Measurements from ENCODE around the gene NTPCR.
"Not testable (repeated sequence)": the region's sequence is repeated elsewhere in the genome, so short reads cannot be mapped to it uniquely, and the experiment has no call there.

The NTPCR gene

DNA sequence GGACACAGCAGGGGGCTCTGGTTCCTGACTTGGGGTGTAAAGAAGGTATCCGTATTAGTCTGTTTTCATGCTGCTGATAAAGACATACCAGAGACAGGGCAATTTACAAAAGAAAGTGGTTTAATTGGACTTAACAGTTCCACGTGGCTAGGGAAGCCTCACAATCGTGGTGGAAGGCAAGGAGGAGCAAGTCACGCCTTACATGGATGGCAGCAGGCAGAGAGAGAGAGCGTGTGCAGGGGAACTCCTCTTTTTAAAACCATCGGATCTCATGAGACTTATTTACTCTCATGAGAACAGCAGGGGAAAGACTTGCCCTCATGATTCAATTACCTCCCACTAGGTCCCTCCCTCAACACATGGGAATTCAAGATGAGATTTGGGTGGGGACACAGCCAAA, 23.2 kb upstream of the NTPCR start:
- not testable (repeated sequence) for DNase-seq (ENCODE audit: low spot score)

DNA sequence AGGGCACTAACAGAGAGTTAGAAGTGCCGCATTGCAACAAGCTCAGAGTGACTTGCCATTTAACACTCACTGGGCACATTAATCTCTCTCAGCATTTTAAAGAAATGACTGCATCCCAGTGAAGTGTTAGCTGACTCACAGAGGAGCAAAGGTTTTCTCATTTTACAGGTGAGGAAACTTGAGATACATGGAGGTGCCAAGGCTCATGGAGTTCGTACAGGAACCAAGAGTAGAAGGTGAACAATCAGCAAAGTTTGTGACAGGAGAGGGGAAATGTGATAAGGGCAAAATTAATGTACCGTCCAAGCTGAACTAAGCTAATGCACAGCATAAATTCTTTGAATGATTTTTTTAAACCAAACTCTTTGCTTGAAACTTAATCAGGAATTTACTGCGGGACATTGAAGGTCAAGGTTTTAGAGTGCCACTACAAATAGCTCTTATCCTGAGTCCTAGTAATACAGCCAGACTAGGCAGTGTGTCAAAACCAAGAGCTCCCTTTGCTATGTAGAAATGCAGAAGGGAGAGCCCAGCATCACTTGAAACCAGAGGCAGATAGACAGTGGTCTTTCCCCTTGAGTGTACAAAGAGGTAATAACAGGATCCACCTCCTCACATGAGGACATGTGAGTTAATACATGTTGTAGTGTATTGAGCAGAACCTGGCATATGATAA, 22.4 kb upstream of the NTPCR start:
- no peak for DNase-seq (ENCODE audit: low spot score)

DNA sequence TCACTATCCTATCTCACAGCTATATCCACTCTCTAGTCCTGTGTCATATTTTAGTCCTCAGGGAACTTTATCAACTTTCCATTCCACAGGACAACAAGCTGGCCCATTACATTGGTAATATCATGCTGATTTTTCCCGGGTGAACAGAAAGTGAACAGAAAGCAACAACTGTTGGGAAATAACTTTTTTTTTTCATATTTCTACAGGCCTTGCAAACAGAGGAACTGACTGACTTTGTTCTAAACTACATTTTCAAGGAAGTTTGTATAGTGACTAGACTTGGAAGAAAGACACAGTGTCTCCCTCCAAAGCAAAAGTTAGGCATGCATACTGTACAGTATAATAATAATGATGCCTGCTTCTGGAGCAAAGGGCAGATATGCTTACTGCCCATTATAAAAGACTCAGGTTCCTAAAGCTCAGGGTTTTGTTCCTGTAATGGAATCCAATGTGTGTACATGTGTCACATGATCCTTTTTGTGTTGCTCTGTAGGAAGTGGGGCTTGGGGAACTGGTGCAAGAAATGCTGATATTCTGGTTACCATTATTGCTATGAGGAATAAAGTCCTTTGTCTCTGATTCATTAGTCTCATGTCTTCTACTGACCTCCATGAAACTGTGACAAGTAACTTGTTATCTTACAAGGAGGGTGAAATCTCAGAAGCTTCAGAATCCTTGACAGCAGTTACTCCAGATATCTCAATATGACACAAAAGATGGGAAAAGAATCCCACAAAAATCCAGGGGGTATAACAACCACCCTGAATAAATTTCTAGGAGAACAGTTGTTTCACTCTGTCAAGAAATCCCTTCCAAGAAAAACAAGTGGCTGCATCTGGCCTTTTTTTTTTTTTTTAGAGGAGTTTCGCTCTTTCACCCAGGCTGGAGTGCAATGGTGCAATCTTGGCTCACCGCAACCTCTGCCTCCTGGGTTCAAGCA, 17.7 kb upstream of the NTPCR start:
- DNase-seq (ENCODE audit: low spot score): no peak

DNA sequence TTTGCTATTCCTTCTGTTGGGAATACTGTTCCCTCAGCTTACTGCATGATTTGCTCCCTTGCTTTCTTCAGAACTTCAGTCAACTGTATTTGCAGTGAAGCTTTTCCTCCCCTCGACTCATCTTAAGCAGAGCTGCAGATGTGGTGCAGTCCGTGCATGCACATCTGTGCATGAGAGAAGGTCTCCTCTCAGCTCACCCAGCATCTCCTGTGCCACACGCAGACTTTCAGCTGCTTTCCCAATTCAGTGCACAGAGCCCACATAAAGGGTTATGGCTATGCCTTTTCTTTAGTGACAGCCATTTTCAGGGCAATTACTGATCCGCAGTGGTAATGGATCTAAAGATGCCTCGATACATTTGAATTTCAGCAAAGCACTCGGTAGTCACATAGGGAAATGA, 13.5 kb upstream of the NTPCR start:
- DNase-seq (ENCODE audit: low spot score): no peak

DNA sequence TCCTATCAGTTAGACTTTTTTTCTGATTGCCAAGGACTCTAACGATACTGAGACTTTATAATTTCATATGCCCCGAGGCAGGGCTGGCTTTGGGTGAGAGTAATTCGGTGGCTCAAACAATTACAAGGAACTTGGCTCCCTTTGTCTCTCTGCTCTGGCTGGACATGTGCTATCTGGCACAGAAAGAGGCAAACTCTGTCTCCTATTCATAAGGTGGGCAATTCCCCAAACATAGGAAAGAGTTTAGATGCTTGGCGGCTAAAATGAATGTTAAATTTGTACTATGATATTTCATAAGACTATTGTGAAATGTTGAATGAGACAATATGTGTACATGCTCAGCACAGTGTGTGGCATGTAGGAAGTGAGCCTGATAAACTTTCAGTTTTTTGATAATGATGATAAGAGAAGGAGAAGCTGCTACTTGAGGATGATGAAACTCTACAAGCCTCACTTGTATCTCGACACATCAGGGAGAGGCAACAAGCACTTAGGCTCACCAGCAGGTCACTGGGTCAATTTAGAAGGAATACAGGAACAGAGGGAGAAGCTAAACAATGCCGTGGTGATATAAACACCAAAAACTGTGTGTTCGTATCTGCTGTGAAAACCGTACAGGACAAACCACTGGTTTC, 12.6 kb upstream of the NTPCR start:
- DNase-seq (ENCODE audit: low spot score): no peak

DNA sequence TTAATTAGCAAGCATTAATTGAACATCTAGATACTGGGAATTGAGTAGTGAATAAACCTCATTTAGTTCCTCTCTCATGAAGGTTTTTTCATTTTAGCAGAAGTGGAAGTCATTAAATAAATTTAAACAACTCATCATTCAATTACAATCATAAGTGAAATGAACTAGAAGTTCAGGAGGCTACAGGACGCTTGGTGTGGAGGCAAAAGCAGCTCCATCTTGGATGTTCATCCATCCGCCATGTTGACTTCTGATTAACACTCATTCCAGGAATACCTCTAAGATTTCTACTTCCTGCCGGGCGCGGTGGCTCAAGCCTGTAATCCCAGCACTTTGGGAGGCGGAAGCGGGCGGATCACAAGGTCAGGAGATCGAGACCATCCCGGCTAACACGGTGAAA, 11.5 kb upstream of the NTPCR start:
- DNase-seq (ENCODE audit: low spot score): no peak

DNA sequence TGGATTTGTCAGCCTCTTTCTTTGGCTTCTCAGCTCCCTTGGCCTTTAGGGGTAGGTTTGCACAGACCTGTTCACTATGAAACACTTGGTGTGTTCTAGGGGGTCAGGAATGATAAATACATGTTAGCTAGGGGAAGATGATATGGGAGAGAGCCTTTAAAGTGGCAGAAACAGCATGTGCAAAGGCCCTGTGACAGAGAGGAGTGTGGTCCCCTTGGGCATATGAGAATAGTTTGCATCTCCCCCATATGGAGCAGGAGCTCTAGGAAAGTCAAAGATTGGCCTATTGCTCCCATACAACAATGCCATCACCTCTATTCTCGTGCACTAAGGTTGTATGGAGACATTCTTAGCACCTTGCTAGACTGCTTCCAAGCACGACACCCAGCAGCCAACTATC, 10.7 kb upstream of the NTPCR start:
- no peak for DNase-seq (ENCODE audit: low spot score)

DNA sequence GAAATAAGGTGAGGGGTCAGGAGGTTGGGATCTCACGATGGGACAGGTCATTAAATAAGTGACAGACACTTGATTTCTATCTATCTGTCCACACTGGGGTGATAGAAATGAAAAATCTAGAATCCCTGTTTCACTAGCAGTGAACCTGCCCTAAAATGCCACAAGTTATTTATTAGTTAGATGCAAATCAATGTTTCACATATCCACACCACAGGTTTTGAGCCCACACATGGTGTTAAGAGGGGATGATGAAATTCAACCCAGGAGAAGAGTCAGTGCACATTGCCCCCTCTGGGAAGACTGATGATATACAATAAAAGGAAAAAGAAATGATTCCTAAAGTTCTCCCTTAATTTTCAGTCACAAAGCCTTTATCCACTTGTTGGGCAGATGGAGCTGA, 10.1 kb upstream of the NTPCR start:
- DNase-seq (ENCODE audit: low spot score): no peak

DNA sequence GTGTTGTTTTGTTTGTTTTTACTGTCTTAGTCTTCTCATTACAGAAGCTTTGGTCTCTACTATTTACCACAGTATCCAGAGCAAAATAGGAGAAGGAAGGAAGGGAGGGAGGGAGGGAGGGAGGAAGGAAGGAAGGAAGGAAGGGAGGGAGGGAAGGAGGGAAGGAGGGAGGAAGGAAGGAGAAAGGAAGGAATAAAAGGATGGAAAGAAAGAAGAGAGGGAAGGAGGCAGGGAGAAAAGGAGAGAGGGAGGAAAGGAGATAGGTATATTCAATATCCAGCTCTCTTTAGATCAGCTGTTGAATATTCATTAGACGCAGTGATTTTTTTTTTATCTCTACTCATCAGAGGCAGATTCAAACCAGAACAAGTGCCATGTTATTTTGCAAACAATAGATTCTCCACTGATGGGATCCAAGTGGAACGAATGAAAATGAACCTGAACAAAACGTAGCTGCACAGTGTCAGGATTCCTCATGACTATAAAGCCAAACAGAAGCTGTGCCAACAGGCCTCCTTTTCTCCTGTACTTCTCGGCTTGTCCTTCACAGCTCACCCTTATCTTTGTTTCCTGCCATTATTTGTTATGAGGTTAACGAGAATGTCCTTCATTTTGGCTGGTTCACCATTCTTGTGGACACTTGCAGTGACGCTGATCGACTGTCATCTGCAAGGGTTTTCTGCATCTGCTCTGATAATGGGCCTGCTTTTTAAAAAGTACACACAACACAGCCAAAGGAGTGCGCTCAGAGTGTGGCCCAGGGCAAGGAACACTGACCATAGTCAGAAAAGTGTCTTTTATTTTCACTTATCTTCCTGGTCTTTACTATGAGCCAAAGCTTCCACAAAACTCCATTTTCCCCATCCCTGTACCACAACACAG, 7.8 kb upstream of the NTPCR start:
- no peak for DNase-seq (ENCODE audit: low spot score)

DNA sequence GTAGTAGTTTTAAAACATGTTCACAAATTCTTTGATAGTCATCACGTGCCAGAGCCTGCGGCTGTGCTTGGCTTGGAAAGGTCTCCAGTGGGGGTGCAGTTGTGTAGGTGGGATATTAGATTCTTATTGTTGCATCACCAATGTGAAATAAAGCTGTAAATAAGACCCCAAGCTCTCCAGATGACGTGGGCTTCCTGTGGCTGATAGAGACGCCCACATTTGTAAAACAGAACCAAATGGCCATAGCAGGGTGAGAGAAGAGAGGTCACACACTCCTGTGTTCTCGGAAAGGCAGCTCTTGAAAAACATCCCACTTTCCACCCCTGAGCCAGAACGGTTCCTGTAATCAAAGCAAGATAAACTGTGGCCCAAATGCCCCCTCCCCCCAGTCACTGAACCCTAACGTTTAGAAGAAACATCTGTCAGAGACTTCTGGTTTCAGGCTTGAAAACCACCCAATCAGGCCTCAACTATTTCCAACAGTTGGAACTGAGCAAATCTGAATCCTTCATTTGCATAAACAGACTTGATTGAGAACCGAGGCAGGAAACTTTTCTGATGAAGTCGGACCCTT, 6.6 kb upstream of the NTPCR start:
- no peak for DNase-seq (ENCODE audit: low spot score)

DNA sequence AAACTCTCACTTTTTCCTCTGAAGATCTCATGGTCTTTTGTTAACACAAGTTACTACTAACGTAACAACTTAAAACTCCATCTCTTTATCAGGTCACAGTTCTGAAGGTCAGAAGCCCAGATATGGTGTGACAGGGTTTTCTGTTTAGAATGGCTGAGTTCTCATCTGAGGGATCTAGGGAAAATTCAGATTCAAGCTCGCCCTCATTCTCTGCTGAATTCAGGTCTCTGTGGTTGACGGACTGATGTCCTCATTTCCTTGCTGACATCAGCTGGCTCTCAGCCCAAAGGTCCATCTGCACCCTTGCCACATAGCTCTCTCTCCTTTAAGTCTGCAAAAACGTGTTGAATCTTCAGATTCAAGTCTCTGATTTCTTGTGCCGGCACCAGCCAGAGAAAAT, 6.1 kb upstream of the NTPCR start:
- no peak for DNase-seq (ENCODE audit: low spot score)

DNA sequence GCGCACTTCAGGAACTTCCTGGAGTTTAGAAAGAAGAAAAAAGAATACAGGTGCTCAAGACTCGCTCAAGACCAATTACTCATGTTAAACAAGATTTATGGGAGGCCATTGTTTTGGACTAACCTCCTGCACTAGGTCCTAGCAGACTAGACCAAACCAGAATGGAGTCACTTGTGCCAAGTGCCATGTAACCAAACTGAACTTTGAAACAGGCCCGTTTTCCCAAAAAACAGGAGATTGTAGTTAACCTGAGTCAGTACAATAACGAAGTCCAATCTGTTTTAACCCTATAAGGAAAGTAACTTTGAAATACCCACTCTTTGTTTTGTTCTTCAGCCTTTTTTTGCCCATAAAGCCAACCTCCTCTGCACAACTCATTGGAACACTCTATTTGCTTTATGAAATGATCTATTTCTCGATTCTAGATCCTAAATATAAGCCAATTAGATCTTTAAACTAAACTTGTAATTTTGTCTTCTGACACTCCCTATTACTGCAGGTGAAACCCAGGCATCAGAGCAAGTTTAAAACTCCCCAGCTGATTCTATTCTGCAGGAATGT, 695 bp upstream of the NTPCR start:
- no peak for DNase-seq (ENCODE audit: low spot score)

DNA sequence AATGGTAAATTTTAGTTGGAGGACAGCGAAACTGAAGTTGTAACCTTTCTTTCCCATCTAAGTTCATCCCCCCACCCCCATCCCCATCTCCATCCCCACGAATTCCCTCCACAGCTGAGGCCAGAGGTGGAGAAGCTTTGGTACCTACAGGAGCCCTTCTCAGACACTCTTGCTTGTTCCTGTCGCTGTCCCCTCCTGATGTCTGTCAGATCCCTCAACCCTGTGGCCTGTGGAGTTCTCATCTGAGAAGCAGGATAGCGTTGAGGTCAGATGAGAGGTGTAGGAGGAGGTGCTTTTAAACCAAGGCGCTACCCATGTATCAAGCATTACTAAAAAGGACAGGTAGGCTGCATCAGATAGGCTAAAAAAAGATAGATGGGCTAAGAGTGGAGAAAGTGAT, 769 bp downstream of the NTPCR start:
- peak; percentile 25 for DNase-seq (ENCODE audit: low spot score)

DNA sequence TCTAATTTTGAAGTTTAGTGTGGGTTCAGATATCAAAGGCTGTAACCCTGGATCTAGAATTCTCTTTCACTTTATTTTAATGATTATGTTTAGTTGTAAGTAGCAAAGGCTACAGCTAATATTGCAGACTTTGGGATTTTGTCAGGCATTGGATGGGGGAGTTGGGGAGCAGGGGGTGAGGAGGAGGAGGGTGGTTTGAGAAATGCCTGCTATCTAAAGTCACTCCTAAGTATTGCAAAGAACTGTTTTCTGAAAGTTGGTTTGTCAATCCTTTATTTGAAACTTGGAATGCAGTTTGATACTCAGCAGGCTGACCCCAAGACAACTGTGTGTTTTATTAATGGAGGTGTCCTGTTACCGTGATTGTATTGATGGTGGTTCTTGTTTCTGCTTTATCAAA, 1.2 kb downstream of the NTPCR start:
- DNase-seq (ENCODE audit: low spot score): no peak

DNA sequence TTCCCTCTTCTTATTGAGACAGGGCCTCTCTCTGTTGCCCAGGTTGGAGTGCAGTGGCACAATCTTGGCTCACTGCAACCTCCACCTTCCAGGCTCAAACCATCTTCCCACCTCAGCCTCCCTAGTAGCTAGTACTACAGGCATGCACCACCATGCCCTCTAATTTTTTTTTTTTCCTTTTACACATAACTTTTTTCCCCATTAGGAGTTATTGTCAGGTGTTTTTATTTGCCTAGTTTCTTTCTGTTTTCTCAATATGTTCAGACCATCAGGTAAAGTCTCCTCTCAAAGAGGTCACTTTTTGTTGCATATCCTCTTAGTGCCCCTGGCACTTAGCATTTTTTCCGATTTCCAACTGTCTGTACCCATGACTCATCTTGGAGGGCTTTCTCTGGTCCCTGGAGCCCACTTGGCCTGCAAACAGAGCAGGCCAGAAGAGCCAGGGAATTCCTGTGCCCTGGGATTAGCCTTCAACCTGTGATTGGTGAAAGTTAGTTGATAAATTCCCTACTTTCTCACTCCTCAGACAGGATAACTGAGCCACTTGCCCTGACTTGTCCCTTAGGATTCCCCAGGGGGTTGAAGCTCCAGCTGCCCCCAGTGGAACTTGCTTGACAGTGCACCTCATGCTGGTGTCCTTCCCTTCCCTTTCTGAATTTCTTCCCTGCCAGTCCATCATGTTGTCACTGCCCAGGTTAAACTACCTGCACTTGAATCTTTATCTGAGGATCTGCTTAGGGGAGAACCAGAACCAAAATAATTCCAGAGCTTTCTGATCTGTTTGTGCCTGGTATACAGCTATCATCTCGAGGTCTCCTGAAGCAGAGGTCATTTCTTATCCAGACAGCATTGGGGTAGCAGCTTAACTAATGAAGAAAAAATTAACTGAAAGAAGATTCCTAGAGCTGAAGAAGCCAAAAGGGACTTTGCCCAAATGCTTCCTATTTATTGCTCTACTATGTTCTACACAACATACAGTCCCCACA, 2.4 kb downstream of the NTPCR start:
- DNase-seq (ENCODE audit: low spot score): peak; percentile 49

DNA sequence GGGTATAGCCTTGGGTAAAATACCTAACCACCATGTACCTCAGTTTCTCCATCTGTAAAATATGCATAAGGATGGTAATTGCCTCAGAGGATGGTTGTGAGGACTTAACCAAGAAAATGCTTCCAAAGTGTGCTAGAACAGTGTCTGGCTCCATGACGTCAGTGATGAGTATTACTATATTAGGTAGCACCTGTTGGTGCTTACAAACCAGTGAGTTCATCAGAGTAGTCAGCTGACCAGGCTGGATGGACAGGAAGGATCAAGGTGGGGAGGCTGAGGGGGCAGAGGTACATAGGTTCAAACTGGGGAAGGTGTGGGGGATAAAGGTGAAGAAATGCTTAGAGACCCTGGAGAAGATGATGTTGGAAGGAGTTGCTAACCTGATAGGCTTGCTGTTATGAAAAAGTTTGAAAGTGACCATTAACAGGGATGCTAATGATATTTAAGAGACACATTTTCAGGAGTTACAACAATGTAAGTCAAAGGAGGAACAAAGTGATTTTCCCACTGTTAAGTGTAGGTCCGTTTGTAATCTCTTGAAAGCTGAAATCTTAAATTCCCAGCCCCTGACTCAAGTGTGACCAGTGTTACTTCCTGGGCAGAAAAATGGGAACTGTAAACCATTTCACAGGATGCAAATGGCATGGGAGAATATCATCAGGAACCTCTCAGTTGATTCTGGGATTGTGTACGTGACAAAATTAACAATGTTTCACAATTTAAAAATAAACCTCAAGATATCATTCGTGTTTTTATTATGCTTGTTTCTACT, 4.4 kb downstream of the NTPCR start:
- DNase-seq (ENCODE audit: low spot score): no peak

DNA sequence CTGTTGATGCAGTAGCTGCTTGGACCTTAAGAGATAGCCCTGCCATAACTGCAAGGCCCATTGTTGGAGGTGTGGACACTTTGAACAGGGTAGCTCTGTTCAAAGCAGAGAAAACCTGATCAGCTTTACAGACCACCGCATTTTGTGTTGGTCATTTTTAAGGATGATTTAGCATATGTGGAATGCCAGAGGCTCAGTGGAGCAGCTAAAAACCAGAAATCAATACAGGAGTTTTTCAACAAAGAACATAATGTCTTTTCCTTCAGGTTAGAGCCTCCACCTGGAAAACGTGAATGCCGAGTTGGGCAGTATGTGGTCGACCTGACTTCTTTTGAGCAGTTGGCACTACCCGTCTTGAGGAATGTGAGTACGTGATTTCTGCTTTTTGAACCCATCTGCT, 5.7 kb downstream of the NTPCR start:
- no peak for DNase-seq (ENCODE audit: low spot score)

DNA sequence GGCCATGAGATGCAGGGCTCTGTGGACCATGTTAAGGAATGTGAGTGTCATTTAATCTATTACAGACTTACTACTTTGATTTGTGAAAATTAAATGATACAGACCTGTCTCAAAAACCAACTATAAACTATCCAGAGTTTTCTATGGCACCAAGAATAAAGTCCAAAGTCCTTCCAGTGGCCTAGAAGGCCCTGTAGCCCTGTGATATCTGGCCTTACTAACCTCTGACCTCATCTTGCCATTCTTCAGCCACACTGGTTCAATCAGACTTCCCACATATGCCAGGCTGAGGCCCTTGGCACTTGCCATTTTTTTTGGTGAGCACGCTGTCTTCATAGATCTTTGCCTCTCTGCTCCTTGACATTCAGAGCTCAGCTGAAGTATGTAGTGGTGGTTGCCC, 7.7 kb downstream of the NTPCR start:
- DNase-seq (ENCODE audit: low spot score): no peak
